HEK293 (cell line): ENCODE results near the gene CACNA1E.

Experiments
- CTCF ChIA-PET: fragments of 350-600 bp; formaldehyde crosslinking; extraction: SDS; loops from one replicate; lab custom pipeline; 2021; ENCODE audit warnings: antibody characterized with exemption; lab: Yijun Ruan, JAX
- POLR2A ChIA-PET: fragments of 300-600 bp; formaldehyde crosslinking; extraction: SDS; loops from one replicate; lab custom pipeline; 2020; ENCODE audit warnings: antibody characterized with exemption, inconsistent platforms; lab: Yijun Ruan, JAX
- H3K27ac ChIP-seq: fragments of 200-500 bp; sonication (Bioruptor generic); 2 replicates; pipeline ENCODE4 v1.5.1; 2014; ENCODE audit warnings: low read depth, low read length, control low read depth, inconsistent platforms; ENCODE audit errors: extremely low read depth
- H3K36me3 ChIP-seq, 2 experiments: fragments of 200-500 bp in 1 of 2; sonication (Bioruptor generic) in 1 of 2; 1 replicate in 1 of 2; 2 replicates in 1 of 2; pipeline ENCODE4 v1.5.1; 2014 to 2017; ENCODE audit warnings: inconsistent platforms in 2 of 2, low read length in 2 of 2; ENCODE audit not compliant: control insufficient read depth in 2 of 2, insufficient read depth in 1 of 2
- H3K4me1 ChIP-seq: fragments of 200-500 bp; sonication (Bioruptor generic); 2 replicates; pipeline ENCODE4 v1.5.1; 2014; ENCODE audit warnings: mild to moderate bottlenecking, low read length, inconsistent platforms; ENCODE audit not compliant: control insufficient read depth, insufficient read depth
- H3K4me3 ChIP-seq: 2 replicates; pipeline ENCODE4 v1.5.1; 2011; ENCODE audit warnings: low read depth, mild to moderate bottlenecking, control low read depth, low read length, moderate library complexity
- H3K9me3 ChIP-seq: fragments of 200-500 bp; sonication (Bioruptor generic); 2 replicates; pipeline ENCODE4 v1.5.1; 2014; ENCODE audit warnings: low read depth, low read length, inconsistent platforms; ENCODE audit not compliant: control insufficient read depth, insufficient read depth
- ATF2 ChIP-seq: fragments of 450-650 bp; formaldehyde crosslinking; IDR thresholded peaks from 2 replicates; pipeline ENCODE4 v1.5.1; 2016; ENCODE audit warnings: missing biosample characterization, missing genetic modification characterization, low read depth
- GFI1B ChIP-seq: fragments of 450-650 bp; formaldehyde crosslinking; IDR thresholded peaks from 2 replicates; pipeline ENCODE4 v1.5.1; 2016; ENCODE audit warnings: missing biosample characterization, missing genetic modification characterization
- HIC1 ChIP-seq: fragments of 450-650 bp; formaldehyde crosslinking; IDR thresholded peaks from 2 replicates; pipeline ENCODE4 v1.5.1; 2016; ENCODE audit warnings: missing biosample characterization, missing genetic modification characterization
- KLF16 ChIP-seq: fragments of 450-650 bp; formaldehyde crosslinking; IDR thresholded peaks from 2 replicates; pipeline ENCODE4 v1.5.1; 2017; ENCODE audit warnings: missing biosample characterization, missing genetic modification characterization
- KLF17 ChIP-seq: fragments of 450-650 bp; formaldehyde crosslinking; IDR thresholded peaks from 2 replicates; pipeline ENCODE4 v1.5.1; 2016; ENCODE audit warnings: missing biosample characterization, missing genetic modification characterization
- OVOL3 ChIP-seq: fragments of 450-650 bp; formaldehyde crosslinking; IDR thresholded peaks from 2 replicates; pipeline ENCODE4 v1.5.1; 2016; ENCODE audit warnings: missing biosample characterization, missing genetic modification characterization
- PATZ1 ChIP-seq: fragments of 450-650 bp; formaldehyde crosslinking; IDR thresholded peaks from 2 replicates; pipeline ENCODE4 v1.5.1; 2016; ENCODE audit warnings: missing biosample characterization, missing genetic modification characterization
- PRDM6 ChIP-seq: fragments of 450-650 bp; formaldehyde crosslinking; IDR thresholded peaks from 2 replicates; pipeline ENCODE4 v1.5.1; 2017; ENCODE audit warnings: missing biosample characterization, missing genetic modification characterization
- SCRT2 ChIP-seq: fragments of 450-650 bp; formaldehyde crosslinking; IDR thresholded peaks from 2 replicates; pipeline ENCODE4 v1.5.1; 2016; ENCODE audit warnings: missing biosample characterization, missing genetic modification characterization
- ZBTB20 ChIP-seq: fragments of 450-650 bp; formaldehyde crosslinking; IDR thresholded peaks from 2 replicates; pipeline ENCODE4 v1.5.1; 2016; ENCODE audit warnings: missing biosample characterization, missing genetic modification characterization
- ZBTB48 ChIP-seq: fragments of 450-650 bp; formaldehyde crosslinking; IDR thresholded peaks from 2 replicates; pipeline ENCODE4 v1.5.1; 2016; ENCODE audit warnings: missing biosample characterization, missing genetic modification characterization
- ZBTB7A ChIP-seq: fragments of 450-650 bp; formaldehyde crosslinking; IDR thresholded peaks from 2 replicates; pipeline ENCODE4 v1.5.1; 2016; ENCODE audit warnings: low read depth, missing biosample characterization, missing genetic modification characterization
- ZFP41 ChIP-seq: fragments of 450-650 bp; formaldehyde crosslinking; IDR thresholded peaks from 2 replicates; pipeline ENCODE4 v1.5.1; 2016; ENCODE audit warnings: missing biosample characterization, missing genetic modification characterization, borderline replicate concordance
- ZIC2 ChIP-seq: fragments of 450-650 bp; formaldehyde crosslinking; IDR thresholded peaks from 2 replicates; pipeline ENCODE4 v1.5.1; 2016; ENCODE audit warnings: missing biosample characterization, missing genetic modification characterization
- ZNF133 ChIP-seq: fragments of 450-650 bp; formaldehyde crosslinking; IDR thresholded peaks from 2 replicates; pipeline ENCODE4 v1.5.1; 2016; ENCODE audit warnings: missing biosample characterization, missing genetic modification characterization
- ZNF184 ChIP-seq: fragments of 450-650 bp; IDR thresholded peaks from 2 replicates; pipeline ENCODE4 v1.5.1; 2018; ENCODE audit warnings: missing biosample characterization, mild to moderate bottlenecking, missing genetic modification characterization
- ZNF302 ChIP-seq: fragments of 450-650 bp; formaldehyde crosslinking; IDR thresholded peaks from 2 replicates; pipeline ENCODE4 v1.5.1; 2016; ENCODE audit warnings: missing biosample characterization, missing genetic modification characterization, low read depth
- ZNF350 ChIP-seq: fragments of 450-650 bp; formaldehyde crosslinking; IDR thresholded peaks from 2 replicates; pipeline ENCODE4 v1.5.0; 2017; ENCODE audit warnings: missing biosample characterization, mild to moderate bottlenecking, missing genetic modification characterization
- ZNF391 ChIP-seq: fragments of 450-650 bp; formaldehyde crosslinking; IDR thresholded peaks from 2 replicates; pipeline ENCODE4 v1.5.1; 2016; ENCODE audit warnings: low read depth, missing biosample characterization, missing genetic modification characterization, borderline replicate concordance
- ZNF423 ChIP-seq: fragments of 450-650 bp; formaldehyde crosslinking; IDR thresholded peaks from 2 replicates; pipeline ENCODE4 v1.5.1; 2016; ENCODE audit warnings: missing biosample characterization, missing genetic modification characterization
- ZNF624 ChIP-seq: fragments of 450-650 bp; formaldehyde crosslinking; IDR thresholded peaks from 2 replicates; pipeline ENCODE4 v1.5.1; 2017; ENCODE audit warnings: missing biosample characterization, missing genetic modification characterization
- ZNF776 ChIP-seq: fragments of 450-650 bp; formaldehyde crosslinking; IDR thresholded peaks from 2 replicates; pipeline ENCODE4 v1.5.0; 2017; ENCODE audit warnings: missing biosample characterization, missing genetic modification characterization, borderline replicate concordance

Gene CACNA1E

GRCh38 chr1:181818459-181818858 is 335.1 kb downstream of the CACNA1E start:
- TF ChIP-seq OVOL3 (no peak), SCRT2 (tag by site-specific recombination) (no peak), ZNF624 (tag by site-specific recombination) (no peak), ZNF391 (tag by site-specific recombination) (no peak), ZBTB48 (tag by site-specific recombination) (no peak), ZIC2 (tag by site-specific recombination) (no peak), ZNF776 (no peak), ATF2 (tag by site-specific recombination) (no peak), KLF17 (tag by site-specific recombination) (no peak), ZNF184 (no peak), PRDM6 (no peak)
- POLR2A ChIA-PET = no interaction called here
- Histone ChIP-seq H3K36me3 (no peaks in the 10 kb centered on the region), H3K27ac (no peak overlapping the region), H3K4me1 (no peaks in the 10 kb centered on the region), H3K4me3 (no peak overlapping the region), H3K9me3 (no peaks in the 10 kb centered on the region)
- CTCF ChIA-PET = no interaction called here

GRCh38 chr1:181818943-181819342 is 335.6 kb downstream of the CACNA1E start:
- CTCF ChIA-PET = interaction anchor here (0.6 kb wide), 1 partner anchor 9 kb away, joined by 4 read pairs; no protein-coding TSS in a partner anchor
- POLR2A ChIA-PET = no interaction called here
- Histone ChIP-seq H3K4me1 (no peaks in the 10 kb centered on the region), H3K27ac (no peak overlapping the region), H3K4me3 (no peak overlapping the region), H3K36me3 (no peaks in the 10 kb centered on the region), H3K9me3 (no peaks in the 10 kb centered on the region)
- TF ChIP-seq ZNF423 (tag by site-specific recombination) = no peak
- TF ChIP-seq PATZ1 (tag by site-specific recombination) = no peak
- no peak for TF ChIP-seq GFI1B (tag by site-specific recombination)
- TF ChIP-seq ZBTB7A = no peak
- TF ChIP-seq ZNF133 (tag by site-specific recombination) = no peak
- no peak for TF ChIP-seq HIC1 (tag by site-specific recombination)
- no peak for TF ChIP-seq ZNF350 (tag by site-specific recombination)
- no peak for TF ChIP-seq ZFP41 (tag by site-specific recombination)
- no peak for TF ChIP-seq ATF2 (tag by site-specific recombination)
- no peak for TF ChIP-seq ZBTB20 (tag by site-specific recombination)
- TF ChIP-seq ZNF302 = no peak
- no peak for TF ChIP-seq KLF16 (tag by site-specific recombination)
